ENCODE data around the gene GPR37. TPM values are rescaled to one million over a fixed set of nuclear protein-coding genes. Genes with fewer than 3 reads are reported as not detected.

GPR37 gene
- total RNA-seq, 6 experiments from 2014 or later, result not detected

DNA sequence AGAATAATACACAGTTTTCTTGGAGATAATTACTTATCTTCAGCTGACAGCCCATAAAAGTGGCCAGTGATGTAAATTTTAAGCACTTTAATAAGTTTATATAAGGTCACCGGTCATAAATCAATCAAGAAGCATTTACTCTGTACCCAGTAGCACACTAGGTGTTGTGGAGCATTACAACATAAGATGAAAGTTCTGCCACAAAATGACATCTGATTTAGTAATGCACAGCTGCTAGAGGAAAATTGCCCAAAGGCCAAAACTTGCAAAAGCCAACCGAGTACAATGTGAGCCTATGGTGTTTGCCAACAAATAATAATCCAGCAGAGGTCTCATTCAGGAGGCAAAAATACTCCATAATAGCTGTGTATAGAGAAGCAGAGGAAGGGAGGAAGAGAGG lies 63.6 kb downstream of the GPR37 start:
- DNase-seq, result no peak
- Mint-ChIP-seq H3K36me3 (ENCODE audit: low read depth) (no peaks in the 10 kb centered on the region), H3K9me3 (peaks cover 31% of the 10 kb centered on the region), H3K27me3 (ENCODE audit: insufficient read depth) (no peaks in the 10 kb centered on the region), H3K4me1 (ENCODE audit: low read depth) (no peaks in the 10 kb centered on the region), H3K4me3 (no peak overlapping the region), H3K27ac (no peak overlapping the region)
- TF ChIP-seq, protein P1, sequence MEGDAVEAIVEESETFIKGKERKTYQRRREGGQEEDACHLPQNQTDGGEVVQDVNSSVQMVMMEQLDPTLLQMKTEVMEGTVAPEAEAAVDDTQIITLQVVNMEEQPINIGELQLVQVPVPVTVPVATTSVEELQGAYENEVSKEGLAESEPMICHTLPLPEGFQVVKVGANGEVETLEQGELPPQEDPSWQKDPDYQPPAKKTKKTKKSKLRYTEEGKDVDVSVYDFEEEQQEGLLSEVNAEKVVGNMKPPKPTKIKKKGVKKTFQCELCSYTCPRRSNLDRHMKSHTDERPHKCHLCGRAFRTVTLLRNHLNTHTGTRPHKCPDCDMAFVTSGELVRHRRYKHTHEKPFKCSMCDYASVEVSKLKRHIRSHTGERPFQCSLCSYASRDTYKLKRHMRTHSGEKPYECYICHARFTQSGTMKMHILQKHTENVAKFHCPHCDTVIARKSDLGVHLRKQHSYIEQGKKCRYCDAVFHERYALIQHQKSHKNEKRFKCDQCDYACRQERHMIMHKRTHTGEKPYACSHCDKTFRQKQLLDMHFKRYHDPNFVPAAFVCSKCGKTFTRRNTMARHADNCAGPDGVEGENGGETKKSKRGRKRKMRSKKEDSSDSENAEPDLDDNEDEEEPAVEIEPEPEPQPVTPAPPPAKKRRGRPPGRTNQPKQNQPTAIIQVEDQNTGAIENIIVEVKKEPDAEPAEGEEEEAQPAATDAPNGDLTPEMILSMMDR (IDR thresholded peaks at IDR 0.05), result no peak

DNA sequence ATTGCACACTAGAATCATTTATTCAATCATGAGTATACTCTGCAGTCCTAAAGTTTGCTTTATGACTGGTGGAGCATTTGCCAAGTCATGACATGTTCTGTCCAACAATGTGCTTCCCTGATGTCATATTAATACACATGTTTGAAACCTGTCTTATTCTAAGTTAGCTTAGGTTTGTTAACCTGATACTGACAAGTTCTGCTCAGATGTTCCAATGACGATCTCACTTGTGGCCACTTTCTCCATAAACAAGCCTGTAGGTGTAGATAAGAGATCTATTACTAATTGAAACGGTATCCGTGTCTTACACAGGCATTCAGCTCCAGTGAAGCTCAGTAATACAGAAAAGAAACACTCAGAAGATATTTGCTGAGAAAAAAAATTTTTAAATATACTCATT lies 64.9 kb downstream of the GPR37 start:
- TF ChIP-seq, protein P1 (IDR thresholded peaks at IDR 0.05), result no peak
- Mint-ChIP-seq H3K4me1 (ENCODE audit: low read depth) (no peaks in the 10 kb centered on the region), H3K9me3 (peaks cover 25% of the 10 kb centered on the region), H3K27ac (no peak overlapping the region), H3K27me3 (ENCODE audit: insufficient read depth) (no peaks in the 10 kb centered on the region), H3K36me3 (ENCODE audit: low read depth) (no peaks in the 10 kb centered on the region), H3K4me3 (no peak overlapping the region)
- DNase-seq, result no peak

DNA sequence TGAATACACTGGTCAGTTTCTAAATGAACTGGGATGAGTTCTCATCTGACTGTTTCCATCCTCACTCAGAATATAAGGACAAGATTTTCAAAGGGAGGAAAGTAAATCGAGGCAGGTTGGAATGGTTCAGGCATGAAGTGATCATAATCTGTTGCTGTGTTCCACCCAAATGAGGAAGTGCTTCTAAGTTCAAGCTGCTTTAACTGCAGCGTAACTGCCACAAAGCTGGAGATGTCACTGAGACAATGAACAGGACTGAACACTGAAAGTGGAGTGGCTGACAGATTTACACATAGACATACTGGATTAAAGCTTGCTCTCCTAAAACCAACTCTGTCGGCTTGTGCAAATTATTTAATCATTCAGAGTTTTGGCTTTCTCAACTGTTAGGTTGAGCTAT lies 66.6 kb downstream of the GPR37 start:
- H3K36me3 Mint-ChIP-seq (ENCODE audit: low read depth), result no peaks in the 10 kb centered on the region
- H3K4me1 Mint-ChIP-seq (ENCODE audit: low read depth), result no peaks in the 10 kb centered on the region
- no peak for DNase-seq
- H3K4me3 Mint-ChIP-seq, result no peak overlapping the region
- TF ChIP-seq, protein P1 (IDR thresholded peaks at IDR 0.05), result no peak
- H3K27me3 Mint-ChIP-seq (ENCODE audit: insufficient read depth), result no peaks in the 10 kb centered on the region
- no peak overlapping the region for H3K27ac Mint-ChIP-seq
- peaks cover 33% of the 10 kb centered on the region for H3K9me3 Mint-ChIP-seq

DNA sequence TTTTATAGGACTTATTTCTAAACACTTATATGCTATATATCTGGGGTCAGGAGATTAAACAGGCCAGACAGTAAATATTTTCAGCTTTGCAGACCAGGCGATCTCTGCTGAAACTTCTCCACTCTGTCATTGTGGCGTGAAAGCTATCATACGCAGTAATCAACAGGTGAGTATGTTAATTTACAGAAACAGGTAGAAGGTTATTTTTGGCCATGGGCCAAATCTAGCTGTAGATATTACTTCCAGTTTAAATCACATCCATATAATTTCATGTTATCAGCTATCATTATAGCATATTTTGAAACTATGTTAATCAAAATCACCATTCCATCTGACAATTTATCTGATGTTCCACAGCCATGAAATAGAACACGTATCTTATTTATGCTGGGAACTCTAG lies 67.8 kb downstream of the GPR37 start:
- H3K4me1 Mint-ChIP-seq (ENCODE audit: low read depth), result no peaks in the 10 kb centered on the region
- no peak for DNase-seq
- H3K9me3 Mint-ChIP-seq, result peaks cover 23% of the 10 kb centered on the region
- H3K4me3 Mint-ChIP-seq, result no peak overlapping the region
- TF ChIP-seq, protein P1 (IDR thresholded peaks at IDR 0.05), result no peak
- no peaks in the 10 kb centered on the region for H3K36me3 Mint-ChIP-seq (ENCODE audit: low read depth)
- H3K27ac Mint-ChIP-seq, result no peak overlapping the region
- no peaks in the 10 kb centered on the region for H3K27me3 Mint-ChIP-seq (ENCODE audit: insufficient read depth)

Other genes with a start within 250 kb of the GPR37 start
- 10 to 100 TPM; 10.8 to 16.0 (median 13.4) TPM for gene POT1, start 164.0 kb upstream of the GPR37 start, total RNA-seq (2021; fragmentation: NEBNext Ultra II Directional; extraction: Animal tissue kit (Norgen Biotek cat#: 25700))